IPS-20b (cell line): ENCODE results near the gene FHAD1.
"Not testable (repeated sequence)": the region's sequence is repeated elsewhere in the genome, so short reads cannot be mapped to it uniquely, and the experiment has no call there.

Experiments
- H3K27ac ChIP-seq: one replicate; pipeline ENCODE4 v1.5.1; 2013; ENCODE audit warnings: low read length
- H3K27me3 ChIP-seq: 2 replicates; pipeline ENCODE4 v1.6.1; 2013; ENCODE audit warnings: mild to moderate bottlenecking, low read length, inconsistent platforms; ENCODE audit not compliant: insufficient read depth
- H3K36me3 ChIP-seq: 2 replicates; pipeline ENCODE4 v1.6.1; 2013; ENCODE audit warnings: low read depth, mild to moderate bottlenecking, inconsistent platforms, low read length, moderate library complexity; ENCODE audit not compliant: insufficient read depth
- H3K4me1 ChIP-seq: 2 replicates; pipeline ENCODE4 v1.6.1; 2013; ENCODE audit warnings: mild to moderate bottlenecking, control low read depth, inconsistent platforms, low read length, moderate library complexity; ENCODE audit not compliant: insufficient read depth
- H3K4me3 ChIP-seq: 2 replicates; pipeline ENCODE4 v1.5.1; 2013; ENCODE audit warnings: mild to moderate bottlenecking, low read length, inconsistent platforms
- H3K9ac ChIP-seq: 2 replicates; pipeline ENCODE4 v1.6.1; 2013; ENCODE audit warnings: low read depth, mild to moderate bottlenecking, inconsistent platforms, low read length, moderate library complexity
- H3K9me3 ChIP-seq: 2 replicates; pipeline ENCODE4 v1.6.1; 2013; ENCODE audit warnings: mild to moderate bottlenecking, low read depth, low read length, inconsistent platforms; ENCODE audit not compliant: insufficient read depth

The FHAD1 gene

DNA sequence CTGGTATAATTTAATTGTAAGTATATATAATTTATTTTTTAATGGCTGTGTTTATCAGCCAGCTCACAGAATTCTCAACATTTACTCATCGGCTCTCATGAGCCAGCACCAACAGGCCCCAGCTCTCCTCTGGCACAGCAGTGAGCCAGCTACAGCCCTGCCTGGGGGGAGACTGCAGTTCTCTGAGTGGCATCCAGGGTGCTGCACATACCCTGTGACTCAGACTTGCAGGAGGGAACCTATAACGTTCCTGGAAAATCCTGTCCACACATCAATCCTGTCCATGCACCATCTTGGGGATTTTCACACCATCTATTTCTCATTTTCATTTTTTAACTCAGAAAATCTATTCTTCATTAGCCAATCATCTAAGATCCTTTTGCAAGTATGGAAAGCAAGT is 36.5 kb downstream of the FHAD1 start:
- Histone ChIP-seq H3K27ac (no peak overlapping the region), H3K36me3 (no peaks in the 10 kb centered on the region), H3K4me3 (no peak overlapping the region), H3K9me3 (no peaks in the 10 kb centered on the region), H3K27me3 (no peaks in the 10 kb centered on the region), H3K9ac (no peak overlapping the region), H3K4me1 (no peaks in the 10 kb centered on the region)

DNA sequence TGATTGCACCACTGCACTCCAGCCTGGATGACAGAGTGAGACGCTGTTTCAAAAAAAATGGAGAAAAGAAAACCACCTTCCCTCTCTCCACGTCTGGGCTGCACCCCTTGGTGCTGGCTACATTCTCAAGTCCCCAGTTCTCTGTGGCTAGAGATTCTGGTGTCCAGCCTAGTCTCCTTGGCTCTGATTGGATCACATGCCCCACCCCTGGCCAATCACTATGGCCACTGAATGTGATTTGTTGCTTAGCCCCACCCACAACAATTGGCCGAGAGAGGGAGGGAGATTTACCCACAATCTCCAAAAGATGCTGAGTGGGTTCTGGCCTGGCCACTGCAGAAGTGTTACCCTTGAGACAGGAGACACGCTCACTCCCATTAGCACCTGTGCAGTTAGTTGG is 39.4 kb downstream of the FHAD1 start:
- Histone ChIP-seq H3K9me3 (no peaks in the 10 kb centered on the region), H3K36me3 (no peaks in the 10 kb centered on the region), H3K4me1 (no peaks in the 10 kb centered on the region), H3K9ac (no peak overlapping the region), H3K27ac (no peak overlapping the region), H3K27me3 (no peaks in the 10 kb centered on the region), H3K4me3 (no peak overlapping the region)

DNA sequence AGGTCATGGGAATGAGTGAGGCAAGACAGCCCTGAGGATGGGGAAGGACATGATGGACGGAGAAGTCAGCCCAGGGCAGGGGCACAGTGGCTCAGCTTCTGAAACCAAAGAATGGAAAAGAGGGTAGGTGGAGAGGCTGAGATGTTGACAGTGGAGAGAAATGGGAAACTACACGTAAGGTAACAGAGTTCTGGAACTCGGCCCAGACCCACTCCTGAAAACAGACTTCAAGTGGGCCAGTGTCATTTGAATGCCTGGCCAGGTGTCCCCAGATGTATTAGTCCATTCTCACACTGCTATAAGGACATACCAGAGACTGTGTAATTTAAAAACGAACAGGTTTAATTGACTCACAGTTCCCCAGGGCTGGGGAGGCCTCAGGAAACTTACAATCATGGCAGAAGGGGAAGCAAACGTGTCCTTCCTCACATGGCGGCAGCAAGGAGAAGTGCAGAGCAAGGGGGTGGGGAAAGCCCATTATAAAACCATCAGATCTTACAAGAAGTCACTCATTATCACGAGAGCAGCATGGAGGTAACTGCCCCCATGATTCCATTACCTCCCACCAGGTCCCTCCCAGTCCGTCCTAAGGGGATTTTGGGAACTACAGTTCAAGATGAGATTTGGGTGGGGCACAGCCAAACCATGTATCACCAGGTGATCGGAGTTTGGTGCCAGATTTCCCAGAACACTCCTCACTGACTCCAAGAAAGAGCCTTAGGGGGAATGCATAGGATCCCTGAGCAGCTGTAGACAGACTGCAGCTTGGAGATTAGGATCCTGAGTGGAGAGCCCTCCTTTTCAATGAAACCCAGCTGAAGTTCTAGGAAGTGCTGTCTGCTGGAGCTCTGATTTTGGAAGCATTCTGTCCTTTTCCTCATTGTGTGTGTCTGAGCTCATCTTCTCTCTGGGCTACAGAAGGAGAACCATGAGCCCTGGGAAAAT is 40.3 kb downstream of the FHAD1 start:
- no peaks in the 10 kb centered on the region for H3K4me1 ChIP-seq
- H3K9me3 ChIP-seq, result no peaks in the 10 kb centered on the region
- no peak overlapping the region for H3K9ac ChIP-seq
- no peaks in the 10 kb centered on the region for H3K27me3 ChIP-seq
- H3K27ac ChIP-seq, result no peak overlapping the region
- no peaks in the 10 kb centered on the region for H3K36me3 ChIP-seq
- H3K4me3 ChIP-seq, result no peak overlapping the region

DNA sequence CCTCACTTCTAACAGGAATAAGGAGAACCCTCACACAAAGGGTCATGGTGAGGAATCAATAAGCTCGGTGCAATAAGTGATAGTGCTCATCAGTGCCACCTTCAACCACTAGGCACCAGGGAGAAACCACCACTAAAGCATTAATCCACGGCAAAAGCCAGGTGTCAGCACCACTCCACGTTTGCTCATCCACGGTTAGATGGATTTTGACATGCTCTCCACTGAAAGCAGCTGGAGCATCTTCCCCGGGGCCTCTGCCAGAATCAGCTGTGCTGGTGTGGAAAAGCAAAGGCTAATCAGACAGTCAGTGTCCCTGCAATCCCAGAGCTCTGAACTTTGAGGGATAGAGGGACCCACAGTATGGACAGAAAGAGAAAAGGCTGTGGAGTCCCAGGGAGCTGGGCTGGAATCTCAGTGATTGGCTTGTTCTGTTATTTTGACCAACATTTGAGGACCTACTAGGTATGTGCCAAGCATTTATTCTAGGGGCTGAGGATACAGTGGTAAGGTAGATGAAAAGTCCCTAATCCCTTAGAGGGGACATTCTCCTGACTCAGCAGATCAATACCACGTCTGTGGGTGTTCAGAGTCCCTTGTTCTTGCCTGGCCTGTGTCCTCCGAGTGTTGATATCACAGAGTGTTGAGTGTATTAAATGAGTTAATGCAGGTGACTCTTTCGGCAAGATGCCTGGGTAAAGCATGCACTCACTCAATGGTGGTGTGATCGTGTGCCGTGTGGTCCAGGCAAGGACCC is 41.3 kb downstream of the FHAD1 start:
- Histone ChIP-seq H3K27ac (no peak overlapping the region), H3K27me3 (no peaks in the 10 kb centered on the region), H3K9ac (no peak overlapping the region), H3K4me1 (no peaks in the 10 kb centered on the region), H3K36me3 (no peaks in the 10 kb centered on the region), H3K9me3 (no peaks in the 10 kb centered on the region), H3K4me3 (no peak overlapping the region)

DNA sequence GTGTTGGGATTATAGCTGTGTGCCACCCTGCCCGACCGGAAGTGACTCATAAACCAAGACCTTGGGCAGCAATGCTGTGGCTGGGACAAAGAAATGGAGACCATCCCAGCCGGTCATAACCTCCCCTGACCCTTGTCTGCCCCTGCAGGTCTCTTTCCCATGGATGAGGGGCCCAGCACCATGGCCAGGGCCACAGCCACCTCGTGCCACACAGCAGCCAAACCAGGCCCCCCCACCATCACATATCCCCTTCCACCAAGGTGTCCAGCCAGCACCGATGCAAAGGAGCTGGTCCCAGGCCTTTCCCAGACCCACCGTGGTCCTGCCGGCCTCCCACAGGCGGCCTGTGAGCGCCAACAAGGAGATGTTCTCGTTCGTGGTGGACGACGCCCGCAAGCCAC is 42.2 kb downstream of the FHAD1 start:
- H3K4me3 ChIP-seq, result no peak overlapping the region
- no peak overlapping the region for H3K27ac ChIP-seq
- H3K36me3 ChIP-seq, result no peaks in the 10 kb centered on the region
- no peaks in the 10 kb centered on the region for H3K9me3 ChIP-seq
- H3K9ac ChIP-seq, result no peak overlapping the region
- H3K27me3 ChIP-seq, result no peaks in the 10 kb centered on the region
- H3K4me1 ChIP-seq, result no peaks in the 10 kb centered on the region

DNA sequence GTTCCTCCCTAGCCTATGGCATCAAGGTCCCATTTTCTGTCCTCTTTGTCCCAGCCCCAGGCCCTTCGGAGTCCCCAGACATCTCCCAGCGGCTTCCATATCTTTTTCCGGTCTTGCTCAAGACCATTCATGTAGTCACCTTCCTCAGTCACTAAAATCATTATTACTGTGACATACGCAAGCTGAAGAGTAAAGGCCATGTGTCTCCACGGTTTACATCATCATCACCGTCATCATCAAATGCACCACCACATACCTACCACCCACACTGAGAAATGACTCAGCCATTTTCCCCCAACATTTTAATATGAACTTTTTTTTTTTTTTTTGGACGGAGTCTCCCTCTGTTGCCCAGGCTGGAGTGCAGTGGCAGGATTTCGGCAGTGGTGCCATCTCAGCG is 43.4 kb downstream of the FHAD1 start:
- Histone ChIP-seq H3K36me3 (no peaks in the 10 kb centered on the region), H3K27ac (no peak overlapping the region), H3K4me1 (no peaks in the 10 kb centered on the region), H3K27me3 (no peaks in the 10 kb centered on the region), H3K9ac (no peak overlapping the region), H3K9me3 (no peaks in the 10 kb centered on the region), H3K4me3 (no peak overlapping the region)

DNA sequence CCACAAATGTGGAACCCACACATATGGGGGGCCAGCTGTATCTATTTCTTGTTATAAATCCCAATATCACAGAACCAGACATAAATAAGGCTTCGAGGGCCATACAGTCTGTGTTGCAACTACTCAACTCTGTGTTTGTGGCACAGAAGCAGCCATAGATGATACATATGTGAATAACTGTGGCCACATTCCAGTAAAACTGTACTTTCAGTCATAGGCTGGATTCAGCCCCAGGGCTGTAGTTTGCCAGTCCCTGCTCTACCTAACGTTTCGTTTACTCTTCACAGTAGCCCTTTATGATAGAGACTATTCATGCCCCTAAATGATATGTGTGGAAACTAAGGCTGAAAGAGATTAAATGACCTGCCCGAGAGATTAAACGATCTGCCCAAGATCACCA is 48.7 kb downstream of the FHAD1 start:
- Histone ChIP-seq H3K27ac (no peak overlapping the region), H3K9me3 (peaks cover 7% of the 10 kb centered on the region; the same call in 1 of the 2 replicates), H3K27me3 (no peaks in the 10 kb centered on the region), H3K36me3 (no peaks in the 10 kb centered on the region), H3K4me3 (no peak overlapping the region), H3K9ac (no peak overlapping the region), H3K4me1 (no peaks in the 10 kb centered on the region)

DNA sequence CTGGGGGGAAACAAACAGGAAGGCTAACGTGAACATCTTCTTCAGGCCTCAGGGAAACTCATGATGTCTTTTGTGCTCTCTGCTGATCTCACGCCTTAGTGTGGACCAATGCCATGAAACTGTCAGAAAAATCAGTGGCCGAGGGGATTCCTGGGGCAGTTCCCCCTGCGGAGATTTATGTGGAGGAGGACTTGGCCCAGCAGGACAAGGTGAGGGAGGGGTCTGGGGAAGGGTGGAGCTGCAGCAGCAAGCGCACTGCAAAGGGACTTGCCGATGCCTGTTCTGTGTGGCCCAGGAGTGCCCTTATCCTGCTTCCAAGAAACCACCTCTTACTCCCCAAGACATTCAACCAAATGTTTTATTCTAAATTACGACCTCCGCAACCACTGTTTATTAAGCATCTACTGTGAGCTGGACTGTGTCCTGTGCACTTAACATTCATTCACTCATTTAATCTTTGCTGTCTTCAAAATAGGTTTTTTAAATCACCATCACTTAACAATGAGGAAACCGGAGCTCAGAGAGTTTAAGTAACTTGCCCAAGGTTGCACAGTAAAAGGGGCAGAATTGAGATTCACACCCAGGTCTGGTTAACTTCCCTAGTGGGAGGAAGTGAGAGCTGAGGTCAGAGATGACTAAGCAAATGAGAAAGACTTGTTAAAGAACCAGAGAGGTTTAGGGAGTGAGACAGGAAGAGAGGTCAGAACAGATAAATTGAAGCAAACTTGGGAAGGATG is 49.7 kb downstream of the FHAD1 start:
- H3K27ac ChIP-seq, result no peak overlapping the region
- peaks cover 7% of the 10 kb centered on the region; the same call in 1 of the 2 replicates for H3K9me3 ChIP-seq
- no peaks in the 10 kb centered on the region for H3K27me3 ChIP-seq
- no peaks in the 10 kb centered on the region for H3K36me3 ChIP-seq
- H3K9ac ChIP-seq, result no peak overlapping the region
- H3K4me1 ChIP-seq, result no peaks in the 10 kb centered on the region
- H3K4me3 ChIP-seq, result no peak overlapping the region

DNA sequence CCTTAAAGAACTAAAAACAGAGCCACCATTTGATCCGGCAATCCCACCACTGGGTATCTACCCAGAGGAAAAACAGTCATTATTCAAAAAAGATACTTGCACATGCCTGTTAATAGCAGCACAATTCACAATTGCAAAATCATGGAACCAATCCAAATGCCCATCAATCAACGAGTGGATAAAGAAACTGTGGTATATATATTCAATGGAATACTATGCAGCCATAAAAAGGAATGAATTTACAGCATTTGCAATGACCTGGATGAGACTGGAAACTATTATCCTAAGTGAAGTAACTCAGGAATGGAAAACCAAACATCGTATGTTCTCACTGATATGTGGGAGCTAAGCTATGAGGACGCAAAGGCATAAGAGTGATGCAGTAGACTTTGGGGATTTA is 51.0 kb downstream of the FHAD1 start:
- not testable (repeated sequence) for H3K4me1 ChIP-seq, H3K4me3 ChIP-seq, H3K36me3 ChIP-seq

DNA sequence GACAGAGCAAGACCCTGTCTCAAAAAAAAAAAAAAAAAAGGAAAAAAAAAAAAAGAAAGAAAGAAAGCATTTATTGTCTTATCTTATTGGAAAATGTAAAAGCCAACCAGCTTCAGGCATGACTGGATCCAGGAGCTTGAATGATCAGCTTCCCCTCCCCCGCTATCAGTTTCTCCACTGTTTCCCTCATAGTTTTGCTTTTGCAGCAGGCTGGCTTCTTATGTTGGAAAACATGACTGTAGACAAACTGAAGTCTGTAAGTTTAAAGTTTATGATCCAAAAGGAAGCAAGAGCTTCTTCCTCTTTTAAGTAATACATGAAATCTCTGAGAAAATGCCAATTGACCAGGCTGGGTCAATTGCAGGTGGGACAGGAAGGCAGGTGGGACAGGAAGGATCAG is 52.2 kb downstream of the FHAD1 start:
- Histone ChIP-seq H3K27me3 (no peaks in the 10 kb centered on the region), H3K36me3 (no peaks in the 10 kb centered on the region), H3K9ac (no peak overlapping the region), H3K9me3 (peaks cover 7% of the 10 kb centered on the region; the same call in 1 of the 2 replicates), H3K27ac (no peak overlapping the region), H3K4me3 (no peak overlapping the region), H3K4me1 (no peaks in the 10 kb centered on the region)

More for the DNA sequence above, 51.0 kb downstream of the FHAD1 start:
- not testable (repeated sequence) for H3K27ac ChIP-seq, H3K27me3 ChIP-seq, H3K9ac ChIP-seq, H3K9me3 ChIP-seq

DNA sequence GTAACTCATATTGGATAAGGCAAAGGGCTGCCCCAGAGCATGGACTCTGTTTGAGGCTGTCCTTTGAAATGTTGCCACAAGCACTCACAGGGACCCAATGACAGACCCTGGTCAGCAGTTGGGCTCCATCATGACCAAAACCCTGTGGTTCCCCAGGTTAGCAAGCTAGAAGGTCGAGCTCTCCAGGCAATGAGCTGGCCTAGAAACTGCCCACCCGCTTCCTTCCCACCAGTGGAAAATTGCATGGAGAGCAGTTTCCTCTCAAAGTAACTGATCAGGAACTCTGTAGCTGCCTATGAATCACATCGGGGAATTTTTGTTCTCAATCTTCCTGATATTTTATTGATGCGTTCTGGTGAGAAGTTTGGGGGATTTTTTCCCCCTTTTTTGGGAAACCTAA is 52.8 kb downstream of the FHAD1 start:
- H3K36me3 ChIP-seq, result no peaks in the 10 kb centered on the region
- no peak overlapping the region for H3K4me3 ChIP-seq
- no peak overlapping the region for H3K9ac ChIP-seq
- no peaks in the 10 kb centered on the region for H3K4me1 ChIP-seq
- peaks cover 7% of the 10 kb centered on the region; the same call in 1 of the 2 replicates for H3K9me3 ChIP-seq
- H3K27ac ChIP-seq, result no peak overlapping the region
- H3K27me3 ChIP-seq, result no peaks in the 10 kb centered on the region
